Cardiac ventricle fibroblast (primary cell): ENCODE results near the gene HDDC3. TPM values are rescaled to one million over a fixed set of nuclear protein-coding genes. Genes with fewer than 3 reads are reported as not detected.

Experiments
- total RNA-seq: library from RNA; depleted of rRNA; stranded (reverse); fragments of >200 nt; gene quantifications from 2 replicates; pipeline ENCODE4 v1.2.3, GENCODE V29; 2015

Gene HDDC3, protein sequence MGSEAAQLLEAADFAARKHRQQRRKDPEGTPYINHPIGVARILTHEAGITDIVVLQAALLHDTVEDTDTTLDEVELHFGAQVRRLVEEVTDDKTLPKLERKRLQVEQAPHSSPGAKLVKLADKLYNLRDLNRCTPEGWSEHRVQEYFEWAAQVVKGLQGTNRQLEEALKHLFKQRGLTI
- 9.4 and 15.7 TPM in 2 replicates for total RNA-seq

DNA sequence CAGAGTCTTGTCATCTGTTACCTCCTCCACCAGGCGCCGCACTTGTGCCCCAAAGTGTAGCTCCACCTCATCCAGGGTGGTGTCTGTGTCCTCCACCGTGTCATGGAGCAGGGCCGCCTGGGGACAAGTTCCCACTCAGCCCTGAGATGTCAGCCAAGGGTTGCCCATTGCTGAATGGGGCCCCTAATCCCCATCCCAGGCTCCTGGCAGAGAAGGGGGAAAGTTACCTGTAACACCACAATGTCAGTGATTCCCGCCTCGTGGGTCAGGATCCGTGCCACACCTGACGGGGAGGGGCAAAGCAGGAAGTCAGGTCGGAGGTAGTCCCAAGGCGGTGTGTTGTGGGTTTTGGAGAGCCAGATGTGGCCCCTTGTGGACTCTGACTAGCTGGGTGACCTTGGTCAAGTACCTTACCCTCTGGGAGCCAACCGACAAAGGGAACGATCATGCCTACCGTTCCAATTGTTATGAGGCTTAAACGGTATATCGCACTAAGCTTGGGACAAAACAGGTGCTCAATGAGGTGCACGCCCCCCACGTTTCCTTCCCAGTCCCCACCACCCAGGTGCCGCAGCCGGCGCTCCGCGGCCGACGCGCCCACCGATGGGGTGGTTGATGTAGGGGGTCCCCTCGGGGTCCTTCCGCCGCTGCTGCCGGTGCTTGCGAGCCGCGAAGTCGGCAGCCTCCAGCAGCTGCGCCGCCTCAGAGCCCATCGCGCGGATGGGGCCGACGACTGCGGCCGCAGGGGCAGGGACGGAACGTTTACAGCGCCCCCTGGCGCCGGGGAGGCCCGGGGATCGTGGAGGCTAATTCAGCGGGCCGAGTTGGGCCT, at the start of gene HDDC3:
Gene HDDC3 (minus strand): TSS at position 722 of the 832 bp plus-strand sequence. CDS start 9 bp downstream, at position 713.

DNA sequence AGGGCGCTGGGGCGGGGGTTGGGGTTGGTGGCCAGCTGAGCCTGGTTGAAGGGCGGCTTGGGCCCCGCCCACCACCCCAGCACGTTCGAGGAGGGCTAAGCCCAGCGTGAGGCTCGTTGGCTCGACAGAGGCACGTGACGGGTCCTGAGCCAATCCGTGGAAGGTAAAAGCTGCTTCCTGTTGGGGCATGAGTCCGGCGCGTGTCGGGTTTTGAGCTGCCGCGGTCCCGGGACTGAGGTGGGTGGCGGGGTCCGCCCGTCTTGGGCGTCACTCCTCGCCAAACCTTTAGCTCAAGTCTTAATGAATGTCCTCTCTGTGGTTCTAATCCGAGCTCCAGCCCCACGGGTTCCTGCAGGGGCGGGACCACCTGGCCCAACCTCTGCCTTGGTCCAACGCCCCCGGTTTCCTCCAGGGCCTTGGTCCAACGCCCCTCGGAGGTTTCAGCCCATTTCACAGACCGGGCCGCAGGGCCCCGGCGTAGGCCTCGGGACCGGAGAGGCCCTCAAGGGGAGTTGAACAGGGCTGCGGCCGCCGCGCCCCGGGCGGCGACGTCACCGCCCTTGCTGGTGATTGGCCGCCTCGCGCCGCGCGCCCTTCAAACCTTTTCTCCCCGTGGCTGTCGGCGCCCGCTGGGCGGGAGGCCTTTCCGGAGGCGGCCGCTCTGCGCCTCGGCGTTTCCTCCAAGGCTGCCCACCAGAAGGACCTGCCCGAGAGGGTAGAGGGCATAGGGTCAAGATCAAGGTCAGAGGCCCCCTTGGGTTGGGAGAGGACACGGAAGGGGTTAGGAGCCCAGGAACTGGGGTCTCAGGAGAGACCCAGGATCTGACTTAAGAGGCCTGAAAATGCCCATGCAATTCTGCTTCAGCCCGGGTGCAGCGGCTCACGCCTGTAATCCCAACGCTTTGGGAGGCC, 22.6 kb upstream of the HDDC3 start, which contains the start of gene RCCD1:
Gene RCCD1 (plus strand): TSS at position 173 of the 912 bp plus-strand sequence. CDS start 1,851 bp downstream, outside the sequence.

DNA sequence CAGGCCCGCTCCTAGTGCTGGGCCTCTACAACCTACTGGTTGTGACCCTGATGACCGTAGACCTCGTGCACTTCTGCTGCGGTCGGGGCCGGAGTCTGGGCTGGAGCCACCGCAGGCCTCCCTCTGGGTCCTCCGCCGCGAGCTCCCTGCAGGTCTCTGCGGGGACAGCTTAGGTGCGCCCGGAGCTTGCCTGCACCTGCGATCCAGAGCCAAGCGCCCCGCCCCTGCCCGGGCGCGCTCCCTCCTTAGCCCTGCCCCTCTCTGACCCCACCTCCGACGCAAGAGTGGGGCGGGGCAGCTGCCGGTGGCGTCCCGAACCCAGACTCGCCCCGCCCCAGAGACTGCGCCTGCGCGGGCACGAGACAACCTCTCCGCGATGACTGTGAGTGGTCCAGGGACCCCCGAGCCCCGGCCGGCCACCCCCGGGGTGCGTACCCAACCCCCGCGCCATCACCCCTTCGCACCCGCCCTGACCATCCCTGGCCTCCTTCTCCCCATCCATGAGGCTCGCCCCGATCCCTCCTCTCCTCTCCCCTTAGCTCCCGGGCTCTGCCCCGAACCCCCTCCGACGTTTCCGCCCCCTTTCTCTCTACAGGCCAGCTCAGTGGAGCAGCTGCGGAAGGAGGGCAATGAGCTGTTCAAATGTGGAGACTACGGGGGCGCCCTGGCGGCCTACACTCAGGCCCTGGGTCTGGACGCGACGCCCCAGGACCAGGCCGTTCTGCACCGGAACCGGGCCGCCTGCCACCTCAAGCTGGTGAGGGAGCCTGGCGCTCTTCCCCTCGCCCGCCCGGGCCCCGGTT, 2.8 kb upstream of the HDDC3 start, which contains the start of gene UNC45A:
Gene UNC45A (plus strand): TSS at position 337 of the 803 bp plus-strand sequence. CDS start 40 bp downstream, at position 377.

DNA sequence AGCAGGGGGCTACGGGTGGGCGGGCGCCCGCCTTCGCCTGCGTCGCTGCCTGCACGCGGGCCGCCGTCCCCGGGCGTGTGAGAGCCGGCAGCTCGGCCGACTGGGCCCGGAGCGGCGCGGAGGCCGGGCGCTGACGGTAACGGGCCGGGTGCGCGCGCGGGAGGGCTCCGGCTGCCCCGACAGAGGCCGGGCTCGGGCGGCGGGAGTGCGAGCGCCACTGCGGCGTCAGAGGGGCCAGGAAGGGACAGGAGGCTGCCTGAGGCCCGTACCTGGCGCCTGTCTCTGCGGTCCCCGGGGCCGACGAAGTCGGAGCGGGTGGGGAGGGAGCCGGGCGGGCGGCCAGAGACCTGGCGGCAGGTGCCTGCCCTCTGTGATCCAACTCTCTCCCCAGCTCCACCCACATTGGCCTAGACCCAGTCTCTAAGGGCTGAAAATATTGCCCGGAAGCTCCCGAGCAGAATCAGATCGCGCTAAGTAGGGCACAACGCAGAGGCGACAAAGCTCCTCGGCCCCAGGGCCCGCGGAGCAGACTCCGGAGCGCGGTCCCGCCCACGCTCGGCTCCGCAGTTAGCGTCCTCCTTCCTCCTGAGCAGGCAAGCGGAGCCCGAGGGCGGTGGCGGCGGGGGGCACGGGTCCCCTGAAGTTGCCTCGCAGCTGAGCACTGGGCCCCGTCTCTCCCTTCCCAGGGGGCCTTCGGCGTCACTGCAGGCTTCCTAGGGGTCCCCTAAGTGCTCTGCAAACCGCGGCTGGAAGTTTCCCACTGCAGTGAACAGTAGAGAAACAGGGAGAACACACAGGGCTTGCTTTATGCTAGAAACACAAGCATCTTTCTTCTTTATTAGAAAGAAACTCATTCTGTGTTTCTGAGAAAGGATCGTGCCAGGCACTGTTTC, 29.3 kb downstream of the HDDC3 start, which contains the start of gene MAN2A2:
Gene MAN2A2 (plus strand): TSS at position 463 of the 893 bp plus-strand sequence. CDS start 906 bp downstream, outside the sequence.

DNA sequence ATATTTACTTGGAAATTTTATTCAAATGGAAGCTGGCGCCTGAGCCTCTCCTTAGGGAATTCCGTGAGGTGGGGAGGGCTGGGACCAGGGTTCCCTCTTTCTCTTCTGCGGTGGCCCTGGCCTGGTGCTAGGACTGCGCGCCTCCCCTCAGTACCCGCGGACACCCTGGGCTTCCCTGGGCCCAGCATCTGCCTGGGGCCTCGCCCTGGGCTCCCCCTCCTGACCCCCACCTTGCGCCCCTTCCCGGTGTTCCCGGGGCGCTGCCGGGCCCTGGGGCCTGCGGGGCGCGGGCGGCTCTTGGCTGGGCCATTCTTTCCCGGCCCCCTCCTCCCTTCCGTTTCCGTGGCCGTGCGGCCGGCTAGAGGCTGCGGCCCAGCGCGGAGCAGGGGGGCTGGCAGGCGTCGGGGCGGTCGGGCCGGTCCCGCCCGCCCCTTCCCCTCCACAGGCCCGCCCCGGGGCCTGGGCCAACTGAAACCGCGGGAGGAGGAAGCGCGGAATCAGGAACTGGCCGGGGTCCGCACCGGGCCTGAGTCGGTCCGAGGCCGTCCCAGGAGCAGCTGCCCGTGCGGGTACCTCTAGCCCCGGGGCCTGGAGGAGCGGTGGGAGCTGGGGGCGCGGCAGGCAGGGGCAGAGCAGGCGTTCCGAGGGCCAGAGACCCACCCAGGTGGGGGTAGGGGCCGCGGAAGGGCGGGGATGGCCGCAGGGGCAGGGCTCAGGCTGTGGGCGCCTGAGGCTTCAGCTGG, 48.2 kb downstream of the HDDC3 start, which contains the start of gene FES:
Gene FES (plus strand): TSS at position 529 of the 743 bp plus-strand sequence. CDS start 542 bp downstream, outside the sequence.

Other genes with a start within 250 kb of the HDDC3 start
- gene BLM, start 215.2 kb downstream of the HDDC3 start, total RNA-seq = 0.64 and 2.4 TPM in 2 replicates
- gene FURIN, start 64.0 kb downstream of the HDDC3 start, total RNA-seq = 34.9 and 38.6 TPM in 2 replicates
- 21.8 and 32.7 TPM in 2 replicates for gene FES, start 48.0 kb downstream of the HDDC3 start, total RNA-seq
- gene MAN2A2, start 29.2 kb downstream of the HDDC3 start, total RNA-seq = 8.2 and 10.9 TPM in 2 replicates
- 53.8 and 56.3 TPM in 2 replicates for gene UNC45A, start 2.7 kb upstream of the HDDC3 start, total RNA-seq
- 8.9 and 9.1 TPM in 2 replicates for gene RCCD1, start 22.3 kb upstream of the HDDC3 start, total RNA-seq
- gene PRC1, start 62.0 kb upstream of the HDDC3 start, total RNA-seq = 8.7 and 18.5 TPM in 2 replicates
- gene VPS33B, start 90.0 kb upstream of the HDDC3 start, total RNA-seq = 5.6 and 26.9 TPM in 2 replicates
- 0.87 and 0.93 TPM in 2 replicates for gene SV2B, start 167.7 kb upstream of the HDDC3 start, total RNA-seq